Activated CD4-positive, alpha-beta T cell treated with anti-CD3 and anti-CD28 coated beads, Interleukin-2, amount 10 ng/mL, durations not matched to agents 7 days and 5 days (primary cell): ENCODE results near the gene SRPK3. TPM values are rescaled to one million over a fixed set of nuclear protein-coding genes. Genes with fewer than 3 reads are reported as not detected.

Source experiments
- CTCF ChIA-PET: fragments of 350-600 bp; sonication (Branson Sonifier 250); formaldehyde crosslinking; loops from one replicate; lab custom pipeline; 2021; ENCODE audit warnings: antibody characterized with exemption; lab: Charles Lee
- POLR2A ChIA-PET: fragments of 350-600 bp; sonication (Branson Sonifier 250); formaldehyde crosslinking; loops from one replicate; lab custom pipeline; 2021; ENCODE audit warnings: antibody characterized with exemption; lab: Charles Lee
- DNase-seq: peaks from one replicate; pipeline ENCODE4 v3.0.0-alpha.2; 2020
- H3K27ac Mint-ChIP-seq: one replicate; pipeline ENCODE4 v1.8.0; 2021; ENCODE audit warnings: mild to moderate bottlenecking, moderate library complexity, mixed read lengths
- H3K27me3 Mint-ChIP-seq: one replicate; pipeline ENCODE4 v1.8.0; 2021; ENCODE audit warnings: mixed read lengths
- H3K36me3 Mint-ChIP-seq: one replicate; pipeline ENCODE4 v1.8.0; 2021; ENCODE audit warnings: low read depth, mixed read lengths
- H3K4me1 Mint-ChIP-seq: one replicate; pipeline ENCODE4 v1.8.0; 2021; ENCODE audit warnings: mixed read lengths
- H3K4me3 Mint-ChIP-seq: one replicate; pipeline ENCODE4 v1.8.0; 2021; ENCODE audit warnings: mild to moderate bottlenecking, moderate library complexity, mixed read lengths
- H3K9me3 Mint-ChIP-seq: one replicate; pipeline ENCODE4 v1.8.0; 2021; ENCODE audit warnings: mixed read lengths
- total RNA-seq, 2 experiments: library from RNA; stranded (reverse); gene quantifications; one replicate each; pipeline ENCODE4 v1.2.3, GENCODE V29; 2021

SRPK3 gene
- total RNA-seq, 2 experiments from 2014 or later, result not detected

- Mint-ChIP-seq H3K4me1 (no peaks in the 10 kb centered on the region), H3K4me3 (no peak overlapping the region), H3K27me3 (peaks cover 8% of the 10 kb centered on the region), H3K36me3 (peaks cover 4% of the 10 kb centered on the region), H3K9me3 (no peaks in the 10 kb centered on the region), H3K27ac (no peak overlapping the region)
- POLR2A ChIA-PET, result no interaction called here
- CTCF ChIA-PET, result no interaction called here
- DNase-seq, result no peak
Observed at GRCh38 chrX:153784325-153784967, 3.6 kb downstream of the SRPK3 start.

DNA sequence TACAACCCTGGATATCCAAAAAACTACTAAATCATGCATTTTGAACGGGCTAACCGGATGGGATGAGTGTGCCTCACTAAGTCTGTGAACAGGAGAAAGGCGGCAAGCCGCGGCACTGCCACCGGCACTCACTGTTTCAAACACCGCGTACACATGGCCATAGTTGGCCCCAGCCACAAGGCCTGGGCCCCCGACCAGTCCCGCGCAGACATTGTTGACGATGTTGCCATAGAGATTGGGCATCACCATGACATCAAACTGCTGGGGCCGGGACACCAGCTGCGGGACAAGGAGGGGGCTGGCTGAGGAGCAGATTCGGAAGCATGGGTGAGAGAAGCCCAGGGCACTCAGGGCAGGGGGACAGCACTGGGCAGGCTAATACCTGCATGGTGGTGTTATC lies 5.8 kb downstream of the SRPK3 start:
- DNase-seq, result no peak
- Mint-ChIP-seq H3K36me3 (peaks cover 6% of the 10 kb centered on the region), H3K9me3 (no peaks in the 10 kb centered on the region), H3K27ac (no peak overlapping the region), H3K4me3 (no peak overlapping the region), H3K27me3 (no peaks in the 10 kb centered on the region), H3K4me1 (peaks cover 2% of the 10 kb centered on the region)
- POLR2A ChIA-PET, result no interaction called here
- CTCF ChIA-PET, result no interaction called here

DNA sequence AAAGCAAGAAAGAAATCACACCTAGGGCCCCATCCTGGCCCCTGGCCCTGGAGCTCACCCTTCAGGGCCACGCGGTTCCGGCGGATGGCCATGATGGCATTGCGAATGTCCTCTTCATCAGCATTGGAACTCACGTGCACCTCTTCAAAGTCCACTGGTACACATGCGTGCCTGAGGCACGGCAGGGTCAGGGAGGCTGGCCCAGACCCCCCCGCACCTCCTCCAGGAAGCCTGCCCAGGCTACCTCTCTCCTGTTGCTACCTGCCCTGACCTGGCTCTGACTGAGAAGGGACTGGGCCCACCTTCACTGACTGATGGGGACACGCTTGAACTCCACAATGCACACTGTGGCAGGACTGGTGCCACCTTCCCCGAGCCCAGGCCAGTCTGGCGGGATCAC lies 8.8 kb downstream of the SRPK3 start:
- no peak for DNase-seq

GRCh38 chrX:153791104-153791852 lies 10.4 kb downstream of the SRPK3 start:
- H3K27me3 Mint-ChIP-seq, result no peaks in the 10 kb centered on the region
- no peak overlapping the region for H3K4me3 Mint-ChIP-seq
- no peak overlapping the region for H3K27ac Mint-ChIP-seq
- peaks cover 12% of the 10 kb centered on the region for H3K36me3 Mint-ChIP-seq
- POLR2A ChIA-PET, result no interaction called here
- CTCF ChIA-PET, result no interaction called here
- no peaks in the 10 kb centered on the region for H3K9me3 Mint-ChIP-seq
- H3K4me1 Mint-ChIP-seq, result peaks cover 19% of the 10 kb centered on the region
- DNase-seq, result no peak

More for the DNA sequence above, 8.8 kb downstream of the SRPK3 start:
- no peaks in the 10 kb centered on the region for H3K27me3 Mint-ChIP-seq
- peaks cover 9% of the 10 kb centered on the region for H3K4me1 Mint-ChIP-seq
- ChIA-PET CTCF (interaction anchor here (1.0 kb wide), 1 partner anchor 11 kb away, joined by 3 read pairs; no protein-coding TSS in a partner anchor), POLR2A (no interaction called here)
- no peak overlapping the region for H3K4me3 Mint-ChIP-seq
- no peak overlapping the region for H3K27ac Mint-ChIP-seq
- H3K9me3 Mint-ChIP-seq, result no peaks in the 10 kb centered on the region
- peaks cover 11% of the 10 kb centered on the region for H3K36me3 Mint-ChIP-seq

DNA sequence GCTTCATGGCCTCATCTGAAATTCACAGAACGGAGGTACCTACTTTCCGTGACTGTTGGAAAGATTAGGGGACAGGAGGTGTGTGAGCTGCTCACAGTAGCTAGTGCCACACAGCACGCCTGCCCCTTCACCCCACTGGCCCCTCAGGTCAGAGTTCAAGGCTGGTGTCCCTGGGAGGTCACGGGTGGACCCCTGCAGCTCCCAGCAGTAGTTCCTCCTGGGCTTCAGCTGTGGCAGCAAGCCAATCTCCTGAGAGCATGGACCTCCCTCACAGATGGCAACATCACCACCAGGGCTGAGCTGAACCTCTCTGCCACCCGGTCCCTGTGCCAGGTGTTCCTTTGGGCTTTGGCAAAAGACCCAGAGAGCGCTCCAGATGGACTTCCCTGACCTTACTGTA lies 11.5 kb downstream of the SRPK3 start:
- Mint-ChIP-seq H3K4me1 (peaks cover 21% of the 10 kb centered on the region), H3K4me3 (peak overlapping the region; percentile 93), H3K27me3 (no peaks in the 10 kb centered on the region), H3K36me3 (peaks cover 11% of the 10 kb centered on the region), H3K27ac (no peak overlapping the region), H3K9me3 (no peaks in the 10 kb centered on the region)
- CTCF ChIA-PET, result no interaction called here
- POLR2A ChIA-PET, result no interaction called here
- DNase-seq, result no peak

- Mint-ChIP-seq H3K36me3 (peaks cover 11% of the 10 kb centered on the region), H3K27ac (peak overlapping the region; percentile 82), H3K4me1 (peaks cover 21% of the 10 kb centered on the region), H3K4me3 (peak overlapping the region; percentile 93), H3K27me3 (no peaks in the 10 kb centered on the region), H3K9me3 (no peaks in the 10 kb centered on the region)
- no peak for DNase-seq
- CTCF ChIA-PET, result no interaction called here
- POLR2A ChIA-PET, result no interaction called here
Observed at GRCh38 chrX:153793291-153793690, 12.4 kb downstream of the SRPK3 start.

DNA sequence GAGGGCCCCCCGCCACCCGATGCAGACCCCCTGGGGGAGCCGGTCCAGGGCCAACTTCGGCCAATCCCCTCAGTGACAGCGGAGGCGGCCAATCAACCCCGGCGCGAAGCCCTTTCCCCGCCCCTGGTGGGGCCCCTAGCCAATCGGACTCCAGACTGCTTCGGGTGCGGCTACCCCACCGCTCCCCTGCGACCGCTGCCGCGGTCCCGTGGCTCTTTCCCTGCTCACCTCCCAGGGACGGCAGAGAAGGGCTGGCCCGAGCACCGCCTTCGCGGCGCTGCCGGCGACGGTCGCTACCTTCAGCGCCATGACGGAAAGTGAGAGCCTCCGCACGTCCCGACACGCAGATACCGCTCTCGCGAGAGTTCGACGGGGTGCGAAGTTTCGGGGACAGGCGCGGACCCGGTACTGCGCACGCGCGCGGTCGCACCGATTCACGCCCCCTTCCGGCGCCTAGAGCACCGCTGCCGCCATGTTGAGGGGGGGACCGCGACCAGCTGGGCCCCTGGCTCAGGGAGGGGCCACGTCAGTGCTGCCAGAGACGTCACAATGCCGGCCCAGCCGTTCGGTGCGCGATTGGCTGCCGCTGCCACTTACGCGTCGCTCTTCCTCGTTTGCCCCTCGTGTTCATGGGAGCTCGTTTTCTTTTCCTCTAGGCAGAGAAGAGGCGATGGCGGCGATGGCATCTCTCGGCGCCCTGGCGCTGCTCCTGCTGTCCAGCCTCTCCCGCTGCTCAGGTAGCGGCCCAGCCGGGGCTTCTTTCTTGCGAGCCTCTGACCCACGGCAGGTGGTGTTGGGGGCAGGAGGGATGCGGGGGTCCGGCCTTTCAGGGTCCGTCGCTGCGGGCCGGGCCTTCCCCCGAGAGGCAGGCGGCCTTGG lies 13.4 kb downstream of the SRPK3 start, which contains the start of the genes IDH3G and SSR4:
TSS of gene IDH3G (minus strand) at position 358 of the 879 bp plus-strand sequence. CDS start at position 309, 49 bp downstream.
TSS of gene SSR4 (plus strand) at position 651 of the 879 bp plus-strand sequence. CDS start at position 671, 20 bp downstream.
- ChIA-PET POLR2A (no interaction called here), CTCF (interaction anchor here (0.7 to 1.0 kb wide), 2 partner anchors 10 to 24 kb away, joined by 3 read pairs; no protein-coding TSS in a partner anchor)
- Mint-ChIP-seq H3K36me3 (peaks cover 11% of the 10 kb centered on the region), H3K4me3 (peak within 1 kb of the TSS; percentile 93), H3K27ac (peak within 1 kb of the TSS; percentile 92), H3K9me3 (no peaks in the 10 kb centered on the region), H3K27me3 (no peaks in the 10 kb centered on the region), H3K4me1 (peaks cover 21% of the 10 kb centered on the region)
- DNase-seq, result peak; percentile 93

- Mint-ChIP-seq H3K27me3 (no peaks in the 10 kb centered on the region), H3K9me3 (no peaks in the 10 kb centered on the region), H3K27ac (peak overlapping the region; percentile 85), H3K36me3 (peaks cover 11% of the 10 kb centered on the region), H3K4me1 (peaks cover 21% of the 10 kb centered on the region), H3K4me3 (peak overlapping the region; percentile 93)
- ChIA-PET POLR2A (no interaction called here), CTCF (interaction anchor here (0.7 to 1.0 kb wide), 2 partner anchors 9 to 23 kb away, joined by 3 read pairs; no protein-coding TSS in a partner anchor)
- DNase-seq, result peak; percentile 14
Observed at GRCh38 chrX:153794897-153795816, 14.3 kb downstream of the SRPK3 start.

DNA sequence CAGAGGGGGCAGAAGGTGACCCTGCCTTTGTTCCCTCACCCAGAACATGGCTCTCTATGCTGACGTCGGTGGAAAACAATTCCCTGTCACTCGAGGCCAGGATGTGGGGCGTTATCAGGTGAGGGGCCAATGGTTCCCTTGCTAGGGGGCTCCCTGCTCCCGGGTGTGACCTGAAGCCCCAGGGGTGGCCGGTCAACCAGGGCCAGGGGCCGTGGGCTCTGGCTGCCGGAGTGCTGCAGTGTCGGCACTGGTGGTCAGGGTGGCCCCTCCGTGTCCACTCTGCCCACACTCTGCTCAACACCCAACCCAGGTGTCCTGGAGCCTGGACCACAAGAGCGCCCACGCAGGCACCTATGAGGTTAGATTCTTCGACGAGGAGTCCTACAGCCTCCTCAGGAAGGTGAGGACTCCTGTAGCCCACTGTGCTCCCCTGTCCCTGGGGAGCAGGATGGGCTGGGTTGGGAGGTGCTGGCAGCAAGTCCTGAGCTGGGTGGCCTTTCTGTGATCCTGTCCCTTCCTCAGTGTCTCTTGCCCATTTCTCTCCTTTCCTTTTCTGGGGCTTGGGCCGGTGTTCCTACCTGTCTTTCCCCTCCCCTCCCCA lies 16.7 kb downstream of the SRPK3 start:
- H3K4me1 Mint-ChIP-seq, result peaks cover 18% of the 10 kb centered on the region
- DNase-seq, result no peak
- H3K27me3 Mint-ChIP-seq, result no peaks in the 10 kb centered on the region
- no peaks in the 10 kb centered on the region for H3K9me3 Mint-ChIP-seq
- CTCF ChIA-PET, result no interaction called here
- H3K27ac Mint-ChIP-seq, result no peak overlapping the region
- H3K4me3 Mint-ChIP-seq, result no peak overlapping the region
- peaks cover 10% of the 10 kb centered on the region for H3K36me3 Mint-ChIP-seq
- POLR2A ChIA-PET, result no interaction called here

DNA sequence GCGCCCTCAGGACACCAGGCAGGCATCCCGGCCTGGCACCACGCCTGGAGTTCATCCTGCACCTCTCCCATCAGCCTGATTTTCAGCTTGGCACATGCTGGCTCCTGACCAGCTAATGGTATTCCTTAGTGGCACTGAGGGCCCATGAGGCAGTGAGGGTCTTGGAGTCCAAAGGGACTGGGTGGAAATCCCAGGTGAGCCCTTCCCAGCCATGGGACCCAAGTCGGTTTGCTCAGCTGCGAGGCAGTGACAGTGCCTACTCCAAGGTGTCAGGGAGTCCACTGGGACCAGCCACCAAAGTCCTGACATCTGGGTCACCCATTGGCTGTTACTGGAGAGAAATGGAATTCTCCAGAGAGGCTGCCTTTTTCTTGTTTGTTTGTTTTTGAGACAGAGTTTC lies 18.5 kb downstream of the SRPK3 start:
- H3K4me3 Mint-ChIP-seq, result no peak overlapping the region
- CTCF ChIA-PET, result interaction anchor here (0.5 to 1.2 kb wide), 2 partner anchors 36 to 50 kb away, joined by 3 to 4 read pairs; partner anchors contain the start of gene PLXNB3

GRCh38 chrX:153800177-153800722 lies 19.4 kb downstream of the SRPK3 start:
- POLR2A ChIA-PET, result no interaction called here
- Mint-ChIP-seq H3K27ac (no peak overlapping the region), H3K4me3 (no peak overlapping the region), H3K36me3 (peaks cover 4% of the 10 kb centered on the region), H3K27me3 (no peaks in the 10 kb centered on the region), H3K4me1 (peaks cover 10% of the 10 kb centered on the region), H3K9me3 (no peaks in the 10 kb centered on the region)
- DNase-seq, result no peak
- CTCF ChIA-PET, result no interaction called here

More for the DNA sequence above, 18.5 kb downstream of the SRPK3 start:
- Mint-ChIP-seq H3K4me1 (peaks cover 11% of the 10 kb centered on the region), H3K36me3 (peaks cover 4% of the 10 kb centered on the region), H3K27me3 (no peaks in the 10 kb centered on the region), H3K27ac (no peak overlapping the region), H3K9me3 (no peaks in the 10 kb centered on the region)
- POLR2A ChIA-PET, result no interaction called here
- no peak for DNase-seq
